Liver (tissue), 9 donors: ENCODE data around the gene JPH3. TPM values are rescaled to one million over a fixed set of nuclear protein-coding genes. Genes with fewer than 3 reads are reported as not detected.

Source experiments
- DNase-seq: peaks from one replicate; pipeline ENCODE4 v3.0.0-alpha.2; 2017; ENCODE audit warnings: low spot score
- H3K27ac ChIP-seq, 2 donors: one replicate each; pipeline ENCODE4 v1.7.0; 2013; ENCODE audit warnings: inconsistent platforms in 2 of 2, low read length in 2 of 2, control low read depth in 1 of 2, low read depth in 1 of 2, mild to moderate bottlenecking in 1 of 2
- H3K27me3 ChIP-seq, 4 donors: one replicate each; pipeline versions ENCODE4 v1.6.1 to v1.7.0; 2013; ENCODE audit warnings: low read length in 3 of 4, inconsistent platforms in 1 of 4, mild to moderate bottlenecking in 1 of 4, moderate library complexity in 1 of 4; ENCODE audit not compliant: control insufficient read depth in 4 of 4, insufficient read depth in 4 of 4
- H3K36me3 ChIP-seq, 4 donors: one replicate each; pipeline versions ENCODE4 v1.6.1 to v1.7.0; 2013; ENCODE audit warnings: low read length in 3 of 4, mild to moderate bottlenecking in 3 of 4, low read depth in 1 of 4, moderate library complexity in 1 of 4; ENCODE audit not compliant: control insufficient read depth in 4 of 4, insufficient read depth in 3 of 4
- H3K4me1 ChIP-seq, 4 donors: one replicate each; pipeline versions ENCODE4 v1.6.1 to v1.7.0; 2013; ENCODE audit warnings: low read length in 3 of 4, mild to moderate bottlenecking in 3 of 4, moderate library complexity in 1 of 4; ENCODE audit not compliant: control insufficient read depth in 4 of 4, insufficient read depth in 4 of 4
- H3K4me3 ChIP-seq, 3 donors: one replicate each; pipeline versions ENCODE4 v1.6.1 to v1.7.0; 2013; ENCODE audit warnings: low read length in 3 of 3, control low read depth in 1 of 3, low read depth in 1 of 3, mild to moderate bottlenecking in 1 of 3
- H3K9ac ChIP-seq, 2 donors: one replicate each; pipeline ENCODE4 v1.7.0; 2013; ENCODE audit warnings: low read length in 2 of 2, mild to moderate bottlenecking in 2 of 2, moderate library complexity in 2 of 2, control low read depth in 1 of 2, low read depth in 1 of 2
- H3K9me3 ChIP-seq, 4 donors: one replicate each; pipeline versions ENCODE4 v1.6.1 to v1.7.0; 2013; ENCODE audit warnings: low read length in 3 of 4; ENCODE audit not compliant: control insufficient read depth in 4 of 4
- EGR1 ChIP-seq, 2 donors: IDR thresholded peaks; 2 replicates each; pipeline ENCODE4 v1.6.1; 2016 to 2018; ENCODE audit warnings: antibody characterized with exemption in 2 of 2, low read depth in 2 of 2
- FOXA1 ChIP-seq: IDR thresholded peaks from 2 replicates; pipeline ENCODE4 v1.6.1; 2016; ENCODE audit warnings: antibody characterized with exemption
- FOXA2 ChIP-seq: IDR thresholded peaks from 2 replicates; pipeline ENCODE4 v1.6.1; 2016; ENCODE audit warnings: antibody characterized with exemption
- GABPA ChIP-seq, 2 donors: IDR thresholded peaks in 1 of 2; conservative IDR thresholded peaks in 1 of 2; 2 replicates each; pipeline ENCODE4 v1.6.1; 2016; ENCODE audit warnings: antibody characterized with exemption in 2 of 2, mild to moderate bottlenecking in 1 of 2, moderate library complexity in 1 of 2
- HNF4A ChIP-seq, 2 donors: conservative IDR thresholded peaks; 2 replicates each; pipeline ENCODE4 v1.6.1; 2016; ENCODE audit warnings: antibody characterized with exemption in 2 of 2, mild to moderate bottlenecking in 2 of 2
- HNF4G ChIP-seq: IDR thresholded peaks from 2 replicates; pipeline ENCODE4 v1.6.1; 2016; ENCODE audit warnings: antibody characterized with exemption
- JUND ChIP-seq, 2 donors: IDR thresholded peaks; 2 replicates each; pipeline ENCODE4 v1.6.1; 2016; ENCODE audit warnings: antibody characterized with exemption in 2 of 2
- NR2F2 ChIP-seq: IDR thresholded peaks from 2 replicates; pipeline ENCODE4 v1.6.1; 2016; ENCODE audit warnings: antibody characterized with exemption
- RAD21 ChIP-seq, 2 donors: IDR thresholded peaks; 2 replicates each; pipeline ENCODE4 v1.6.1; 2016; ENCODE audit warnings: antibody characterized with exemption in 2 of 2, mild to moderate bottlenecking in 2 of 2
- RXRA ChIP-seq, 2 donors: IDR thresholded peaks; 2 replicates each; pipeline ENCODE4 v1.6.1; 2017 to 2018; ENCODE audit warnings: antibody characterized with exemption in 2 of 2, mild to moderate bottlenecking in 1 of 2
- SP1 ChIP-seq: IDR thresholded peaks from 2 replicates; pipeline ENCODE4 v1.6.1; 2018; ENCODE audit warnings: antibody characterized with exemption, mild to moderate bottlenecking
- TAF1 ChIP-seq: conservative IDR thresholded peaks from 2 replicates; pipeline ENCODE4 v1.6.1; 2016; ENCODE audit warnings: antibody characterized with exemption, mild to moderate bottlenecking
- YY1 ChIP-seq: IDR thresholded peaks from 2 replicates; pipeline ENCODE4 v1.6.1; 2016; ENCODE audit warnings: antibody characterized with exemption, mild to moderate bottlenecking
- WGBS: extraction: QIAGEN DNeasy Blood & Tissue Kit; methylation state at CpG from one replicate; pipeline ENCODE4 v1.1.7; 2013; 5-methylcytosine and 5-hydroxymethylcytosine counted together
- polyA plus RNA-seq, 2 donors: library from polyadenylated mRNA; stranded (reverse) in 1 of 2; unstranded in 1 of 2; fragments of 200-250 nt in 1 of 2; fragments of >200 nt in 1 of 2; fragmentation: Nextera tagmentation in 1 of 2; extraction: Ambion mirVana in 1 of 2; gene quantifications; one replicate each; pipeline versions ENCODE4 v1.2.1 to v1.2.3, GENCODE V29; 2013 to 2015
- total RNA-seq, 2 donors: library from RNA; depleted of rRNA; stranded (reverse); fragments of >200 nt; gene quantifications; one replicate each; pipeline ENCODE4 v1.2.3, GENCODE V29; 2014
- TF ChIP-seq, protein P1 (sequence below): IDR thresholded peaks from 2 replicates; pipeline ENCODE4 v1.6.1; 2016; ENCODE audit warnings: antibody characterized with exemption, mild to moderate bottlenecking
- TF ChIP-seq, protein P2 (sequence below): IDR thresholded peaks from 2 replicates; pipeline ENCODE4 v1.6.1; 2016; ENCODE audit warnings: antibody characterized with exemption
- TF ChIP-seq, protein P3 (sequence below): fragments of 150-350 bp; IDR thresholded peaks from 2 replicates; pipeline ENCODE4 v1.5.1; 2017; ENCODE audit warnings: improper control_type of control experiment, low read depth, low read length; ENCODE audit not compliant: missing input control
- TF ChIP-seq, protein P4 (sequence below): IDR thresholded peaks from 2 replicates; pipeline ENCODE4 v1.6.1; 2016; ENCODE audit warnings: antibody characterized with exemption
- TF ChIP-seq, protein P5 (sequence below): IDR thresholded peaks from 2 replicates; pipeline ENCODE4 v1.6.1; 2016; ENCODE audit warnings: antibody characterized with exemption
- donor health status: healthy.
- donor health status: healthy.
- donor health status: healthy.
- donor health status: healthy.
- donor health status: healthy.

JPH3 gene
- total and polyA plus RNA-seq, 4 donors: under 0.01 to 0.09 (median 0.04) TPM

DNA sequence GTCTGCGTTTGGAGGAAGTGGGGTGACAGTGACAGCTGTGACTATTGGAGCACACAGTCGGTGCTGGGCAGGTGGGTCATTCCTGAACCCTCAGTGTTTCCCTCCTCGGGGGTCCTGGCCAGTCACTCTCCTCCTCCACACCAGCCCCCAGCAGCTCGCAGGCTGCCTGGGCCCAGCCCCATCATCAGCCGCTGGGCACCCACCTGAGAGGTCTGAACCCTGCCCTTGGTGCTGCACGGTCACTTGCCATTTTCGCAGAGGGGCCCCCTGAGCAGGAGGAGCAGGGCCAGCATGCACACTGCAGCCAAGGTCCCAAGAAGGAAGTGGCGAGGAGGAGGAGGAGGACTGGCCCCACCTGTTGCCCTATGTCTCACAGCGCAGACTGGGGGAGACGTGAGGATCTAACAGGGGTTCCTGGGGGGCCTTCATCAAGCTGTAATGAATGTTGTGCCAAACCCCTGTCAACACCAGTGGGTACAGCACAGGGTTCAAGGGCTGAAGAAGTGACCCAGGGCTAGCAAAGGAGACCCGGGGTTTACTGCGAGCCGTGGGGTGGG lies 23.0 kb downstream of the JPH3 start:
- Histone ChIP-seq H3K36me3 (no peaks in the 10 kb centered on the region), H3K27me3 (no peaks in the 10 kb centered on the region), H3K9ac (no peak overlapping the region), H3K9me3 (no peaks in the 10 kb centered on the region), H3K4me3 (no peak overlapping the region), H3K4me1 (no peaks in the 10 kb centered on the region), H3K27ac (no peak overlapping the region)
- no peak for DNase-seq
- TF ChIP-seq HNF4A (conservative IDR thresholded peaks at IDR 0.05) (no peak), YY1 (no peak), SP1 (no peak), JUND (IDR thresholded peaks at IDR 0.05) (no peak), FOXA1 (no peak), GABPA (IDR thresholded peaks at IDR 0.05 in 1 of 2, conservative IDR thresholded peaks at IDR 0.05 in 1 of 2) (no peak), NR2F2 (no peak), EGR1 (IDR thresholded peaks at IDR 0.05; ENCODE audit: low read depth in 2 of 2) (no peak), TAF1 (no peak), RAD21 (IDR thresholded peaks at IDR 0.05) (no peak), RXRA (IDR thresholded peaks at IDR 0.05) (no peak), HNF4G (no peak), FOXA2 (no peak)
- TF ChIP-seq, protein P1, sequence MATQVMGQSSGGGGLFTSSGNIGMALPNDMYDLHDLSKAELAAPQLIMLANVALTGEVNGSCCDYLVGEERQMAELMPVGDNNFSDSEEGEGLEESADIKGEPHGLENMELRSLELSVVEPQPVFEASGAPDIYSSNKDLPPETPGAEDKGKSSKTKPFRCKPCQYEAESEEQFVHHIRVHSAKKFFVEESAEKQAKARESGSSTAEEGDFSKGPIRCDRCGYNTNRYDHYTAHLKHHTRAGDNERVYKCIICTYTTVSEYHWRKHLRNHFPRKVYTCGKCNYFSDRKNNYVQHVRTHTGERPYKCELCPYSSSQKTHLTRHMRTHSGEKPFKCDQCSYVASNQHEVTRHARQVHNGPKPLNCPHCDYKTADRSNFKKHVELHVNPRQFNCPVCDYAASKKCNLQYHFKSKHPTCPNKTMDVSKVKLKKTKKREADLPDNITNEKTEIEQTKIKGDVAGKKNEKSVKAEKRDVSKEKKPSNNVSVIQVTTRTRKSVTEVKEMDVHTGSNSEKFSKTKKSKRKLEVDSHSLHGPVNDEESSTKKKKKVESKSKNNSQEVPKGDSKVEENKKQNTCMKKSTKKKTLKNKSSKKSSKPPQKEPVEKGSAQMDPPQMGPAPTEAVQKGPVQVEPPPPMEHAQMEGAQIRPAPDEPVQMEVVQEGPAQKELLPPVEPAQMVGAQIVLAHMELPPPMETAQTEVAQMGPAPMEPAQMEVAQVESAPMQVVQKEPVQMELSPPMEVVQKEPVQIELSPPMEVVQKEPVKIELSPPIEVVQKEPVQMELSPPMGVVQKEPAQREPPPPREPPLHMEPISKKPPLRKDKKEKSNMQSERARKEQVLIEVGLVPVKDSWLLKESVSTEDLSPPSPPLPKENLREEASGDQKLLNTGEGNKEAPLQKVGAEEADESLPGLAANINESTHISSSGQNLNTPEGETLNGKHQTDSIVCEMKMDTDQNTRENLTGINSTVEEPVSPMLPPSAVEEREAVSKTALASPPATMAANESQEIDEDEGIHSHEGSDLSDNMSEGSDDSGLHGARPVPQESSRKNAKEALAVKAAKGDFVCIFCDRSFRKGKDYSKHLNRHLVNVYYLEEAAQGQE: no peak
- TF ChIP-seq, protein P2, sequence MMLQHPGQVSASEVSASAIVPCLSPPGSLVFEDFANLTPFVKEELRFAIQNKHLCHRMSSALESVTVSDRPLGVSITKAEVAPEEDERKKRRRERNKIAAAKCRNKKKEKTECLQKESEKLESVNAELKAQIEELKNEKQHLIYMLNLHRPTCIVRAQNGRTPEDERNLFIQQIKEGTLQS: no peak
- TF ChIP-seq, protein P3, sequence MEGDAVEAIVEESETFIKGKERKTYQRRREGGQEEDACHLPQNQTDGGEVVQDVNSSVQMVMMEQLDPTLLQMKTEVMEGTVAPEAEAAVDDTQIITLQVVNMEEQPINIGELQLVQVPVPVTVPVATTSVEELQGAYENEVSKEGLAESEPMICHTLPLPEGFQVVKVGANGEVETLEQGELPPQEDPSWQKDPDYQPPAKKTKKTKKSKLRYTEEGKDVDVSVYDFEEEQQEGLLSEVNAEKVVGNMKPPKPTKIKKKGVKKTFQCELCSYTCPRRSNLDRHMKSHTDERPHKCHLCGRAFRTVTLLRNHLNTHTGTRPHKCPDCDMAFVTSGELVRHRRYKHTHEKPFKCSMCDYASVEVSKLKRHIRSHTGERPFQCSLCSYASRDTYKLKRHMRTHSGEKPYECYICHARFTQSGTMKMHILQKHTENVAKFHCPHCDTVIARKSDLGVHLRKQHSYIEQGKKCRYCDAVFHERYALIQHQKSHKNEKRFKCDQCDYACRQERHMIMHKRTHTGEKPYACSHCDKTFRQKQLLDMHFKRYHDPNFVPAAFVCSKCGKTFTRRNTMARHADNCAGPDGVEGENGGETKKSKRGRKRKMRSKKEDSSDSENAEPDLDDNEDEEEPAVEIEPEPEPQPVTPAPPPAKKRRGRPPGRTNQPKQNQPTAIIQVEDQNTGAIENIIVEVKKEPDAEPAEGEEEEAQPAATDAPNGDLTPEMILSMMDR: no peak
- TF ChIP-seq, protein P4, sequence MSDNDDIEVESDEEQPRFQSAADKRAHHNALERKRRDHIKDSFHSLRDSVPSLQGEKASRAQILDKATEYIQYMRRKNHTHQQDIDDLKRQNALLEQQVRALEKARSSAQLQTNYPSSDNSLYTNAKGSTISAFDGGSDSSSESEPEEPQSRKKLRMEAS: no peak
- TF ChIP-seq, protein P5, sequence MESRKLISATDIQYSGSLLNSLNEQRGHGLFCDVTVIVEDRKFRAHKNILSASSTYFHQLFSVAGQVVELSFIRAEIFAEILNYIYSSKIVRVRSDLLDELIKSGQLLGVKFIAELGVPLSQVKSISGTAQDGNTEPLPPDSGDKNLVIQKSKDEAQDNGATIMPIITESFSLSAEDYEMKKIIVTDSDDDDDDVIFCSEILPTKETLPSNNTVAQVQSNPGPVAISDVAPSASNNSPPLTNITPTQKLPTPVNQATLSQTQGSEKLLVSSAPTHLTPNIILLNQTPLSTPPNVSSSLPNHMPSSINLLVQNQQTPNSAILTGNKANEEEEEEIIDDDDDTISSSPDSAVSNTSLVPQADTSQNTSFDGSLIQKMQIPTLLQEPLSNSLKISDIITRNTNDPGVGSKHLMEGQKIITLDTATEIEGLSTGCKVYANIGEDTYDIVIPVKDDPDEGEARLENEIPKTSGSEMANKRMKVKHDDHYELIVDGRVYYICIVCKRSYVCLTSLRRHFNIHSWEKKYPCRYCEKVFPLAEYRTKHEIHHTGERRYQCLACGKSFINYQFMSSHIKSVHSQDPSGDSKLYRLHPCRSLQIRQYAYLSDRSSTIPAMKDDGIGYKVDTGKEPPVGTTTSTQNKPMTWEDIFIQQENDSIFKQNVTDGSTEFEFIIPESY: no peak
- 85% methylated on average over 13 of the region's 13 CpGs for WGBS
